Inflammatory macrophage (primary cell): ENCODE measurements around the gene ANKRD52.
"Not testable (repeated sequence)": the region's sequence is repeated elsewhere in the genome, so short reads cannot be mapped to it uniquely, and the experiment has no call there.

ENCODE experiments used
- DNase-seq, 2 donors: peaks; one replicate each; pipeline ENCODE4 v3.0.0-alpha.2; 2020 to 2022
- total RNA-seq, 18 experiments: gene quantifications; one replicate each; lab custom pipeline; 2026; ENCODE audit warnings: mixed read lengths in 6 of 18, inconsistent platforms in 2 of 18; lab: John Stamatoyannopoulos, UW

Gene ANKRD52
- total RNA-seq = 14.8 to 120 (median 36.2) reads per million in 18 experiments

DNA sequence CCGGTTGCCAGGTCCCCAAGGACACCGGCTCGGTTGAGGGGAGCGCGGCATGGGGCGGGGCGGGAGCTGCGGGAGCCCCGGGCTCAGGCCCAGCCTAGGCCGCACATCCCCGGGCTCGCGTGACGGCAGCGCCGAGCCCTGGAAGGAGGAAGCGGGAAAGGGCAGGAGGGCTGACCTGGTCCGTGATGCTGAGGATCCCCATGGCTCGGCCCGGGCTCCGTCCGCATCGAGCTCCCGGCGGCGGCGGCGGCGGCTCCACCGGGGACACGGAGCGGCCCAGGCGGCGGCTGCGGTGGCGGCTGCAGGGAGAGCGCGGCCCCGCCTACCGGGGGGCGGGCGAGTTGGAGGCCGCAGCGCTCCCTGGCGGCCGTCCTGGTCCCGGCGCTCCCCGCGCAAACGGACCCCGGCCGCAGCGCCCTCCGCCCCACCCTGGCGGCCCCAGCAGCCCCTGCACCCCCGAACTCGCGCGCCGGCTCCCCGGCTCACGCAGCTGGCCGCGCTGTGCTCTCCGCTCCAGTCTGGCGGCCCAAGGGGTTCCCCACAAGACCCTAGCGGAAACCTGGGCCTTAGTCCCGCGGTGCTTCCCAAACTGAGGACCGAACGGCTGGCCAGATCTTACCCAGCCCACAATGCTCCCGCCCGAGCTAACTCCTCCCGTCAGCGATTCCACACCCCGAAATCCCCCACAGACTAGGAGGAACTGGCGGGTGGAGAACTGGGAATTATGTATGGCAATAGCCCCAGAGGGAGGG lies at the start of gene ANKRD52:
TSS of gene ANKRD52 (minus strand) at position 317 of the 752 bp plus-strand sequence. CDS start at position 202, 115 bp downstream.
- peak; percentile 70 to 78 for DNase-seq

- DNase-seq = no peak
These were observed 49.2 kb upstream of the ANKRD52 start for GRCh38 chr12:56307221-56307965.

DNA sequence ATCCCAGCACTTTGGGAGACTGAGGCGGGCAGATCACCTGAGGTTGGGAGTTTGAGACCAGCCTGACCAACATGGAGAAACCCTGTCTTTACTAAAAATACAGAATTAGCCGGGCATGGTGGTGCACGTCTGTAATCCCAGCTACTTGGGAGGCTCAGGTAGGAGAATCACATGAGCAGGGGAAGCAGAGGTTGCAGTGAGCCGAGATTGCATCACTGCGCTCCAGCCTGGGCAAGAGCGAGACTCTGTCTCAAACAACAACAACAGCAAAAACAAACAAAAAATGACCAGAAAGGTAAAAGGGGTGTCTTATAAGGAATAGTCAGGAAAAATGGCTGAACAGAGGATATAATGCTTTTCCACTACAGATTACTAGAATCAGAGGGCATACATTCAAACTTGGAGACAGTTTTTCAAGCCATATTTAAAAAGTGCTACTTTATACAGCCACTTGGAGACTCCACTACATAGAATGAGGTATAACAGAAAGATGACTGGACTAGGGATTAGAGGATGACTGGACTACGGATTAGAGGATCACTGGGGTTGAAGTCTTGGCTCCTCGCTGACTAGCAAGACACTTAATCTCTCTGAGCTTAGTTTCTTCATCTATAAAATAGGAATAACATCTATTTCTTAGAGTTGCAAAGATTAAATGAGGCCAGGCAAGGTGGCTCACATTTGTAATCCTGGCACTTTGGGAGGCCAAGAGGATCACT lies 46.8 kb upstream of the ANKRD52 start:
- no peak for DNase-seq

DNA sequence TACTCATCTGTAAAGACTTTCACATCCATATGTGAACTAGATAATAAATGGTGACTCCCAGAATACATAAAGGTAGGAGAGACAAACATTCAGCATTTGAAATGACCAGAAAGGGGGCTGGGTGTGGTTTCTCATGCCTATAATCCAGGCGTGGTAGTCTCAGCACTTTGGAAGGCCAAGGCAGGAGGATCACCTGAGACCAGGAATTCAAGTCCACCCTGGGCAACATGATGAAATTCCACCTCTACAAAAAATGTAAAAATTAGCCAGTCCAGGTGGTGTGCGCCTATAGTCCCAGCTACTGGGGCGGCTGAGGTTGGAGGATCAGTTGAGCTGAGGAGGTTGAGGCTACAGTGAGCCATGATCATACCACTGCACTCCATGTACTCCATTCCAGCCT lies 46.1 kb upstream of the ANKRD52 start:
- no peak for DNase-seq

DNA sequence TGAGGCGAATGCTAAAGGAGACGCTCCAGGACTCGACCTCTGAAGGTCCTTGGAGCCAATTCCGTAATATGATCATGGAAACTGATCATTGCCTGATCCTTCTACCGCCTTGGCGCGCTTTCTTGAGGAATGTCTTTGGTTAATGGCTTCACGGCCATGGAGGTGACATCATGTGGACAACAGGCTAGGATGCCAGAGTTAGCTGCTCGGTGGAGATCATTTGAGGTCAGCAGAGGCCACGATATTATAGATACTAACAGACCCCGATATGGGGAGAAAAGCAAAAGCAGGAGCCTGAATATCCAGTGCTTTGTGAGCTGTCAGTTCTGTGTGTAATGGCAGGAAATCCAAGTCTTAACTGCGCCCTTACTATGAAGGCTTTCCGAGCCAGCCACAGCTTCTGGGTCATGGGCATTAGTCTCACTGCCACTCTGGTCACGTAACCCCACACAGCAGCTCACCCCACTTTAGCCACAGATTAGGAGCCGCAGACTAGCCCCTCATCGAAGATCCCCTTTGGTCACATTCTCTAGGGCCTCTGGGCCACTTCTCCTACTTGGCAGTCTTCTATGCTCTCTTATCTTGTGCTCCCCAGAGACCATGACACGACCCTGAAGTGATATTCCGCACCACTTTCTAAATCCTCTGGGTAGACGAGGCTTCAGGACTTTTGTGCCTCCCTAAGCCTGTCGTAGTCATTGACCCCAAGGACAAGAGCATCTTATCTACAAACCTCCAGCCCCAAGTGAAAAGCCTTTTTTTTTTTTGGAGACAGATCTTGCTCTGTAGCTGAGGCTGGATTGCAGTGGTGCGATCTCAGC lies 42.7 kb upstream of the ANKRD52 start:
- DNase-seq = no peak

DNA sequence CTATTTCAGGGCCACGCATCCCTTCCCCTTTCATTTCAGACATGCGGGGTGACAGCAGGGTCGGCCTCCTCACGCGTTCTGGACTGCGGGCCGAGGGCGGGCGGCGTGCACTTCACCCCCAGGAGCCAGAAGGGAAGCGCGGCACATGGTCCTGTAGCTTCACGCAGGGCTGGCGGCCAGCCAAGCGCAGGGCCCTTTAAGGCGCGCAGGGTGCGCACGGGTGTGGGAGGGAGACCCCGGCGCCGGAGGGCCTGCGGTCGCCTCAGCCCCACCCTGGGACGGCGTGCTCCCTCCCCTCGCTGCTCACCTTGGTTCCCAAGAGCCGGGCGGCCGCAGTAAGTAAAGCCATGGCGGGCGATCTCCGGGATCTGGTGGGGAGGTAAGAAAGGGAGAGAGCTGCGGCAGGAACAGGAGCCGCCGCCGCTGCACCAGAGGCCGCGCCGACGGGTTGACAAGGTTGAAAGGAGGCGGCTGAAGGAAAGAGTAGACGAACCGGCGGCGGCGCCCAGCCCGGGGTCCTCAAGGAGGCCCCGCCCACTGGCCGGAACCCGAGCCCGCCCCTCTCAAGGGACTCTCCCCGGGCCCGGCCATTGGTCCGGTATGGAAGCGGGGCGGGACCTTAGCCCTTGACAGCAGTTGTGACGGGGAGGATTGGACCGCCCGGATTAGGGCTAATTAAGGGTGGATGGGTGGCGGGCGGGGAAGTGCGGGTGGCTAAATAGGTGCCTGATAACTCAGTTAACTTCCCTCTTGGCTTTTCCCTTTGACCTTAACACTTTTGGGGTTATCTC lies 41.9 kb upstream of the ANKRD52 start, which contains the start of gene CS:
TSS of gene CS (minus strand) at position 478 of the 791 bp plus-strand sequence. CDS start at position 349, 129 bp downstream.
- DNase-seq = peak; percentile 99

- peak in 1 of 2 donors; percentile 32 for DNase-seq
These were observed 41.2 kb upstream of the ANKRD52 start for GRCh38 chr12:56299308-56299852.

DNA sequence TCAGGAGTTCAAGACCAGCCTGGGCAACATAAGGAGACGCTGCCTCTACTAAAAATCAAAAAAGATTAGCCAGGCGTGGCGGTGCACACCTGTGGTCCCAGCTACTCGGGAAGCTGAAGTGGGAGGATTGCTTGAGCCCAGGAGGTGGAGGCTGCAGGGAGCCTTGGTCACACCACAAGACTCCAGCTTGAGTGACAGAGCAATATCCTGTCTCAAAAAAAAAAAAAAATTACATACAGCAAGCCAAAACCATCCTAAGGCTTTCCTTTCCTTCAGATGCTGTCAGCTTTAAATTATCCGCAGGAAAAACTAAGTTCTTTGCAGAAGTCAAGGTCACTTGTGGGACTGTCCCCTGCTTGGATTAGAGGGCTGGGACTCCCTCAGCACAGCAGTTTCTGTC lies 40.6 kb upstream of the ANKRD52 start:
- DNase-seq = no peak

GRCh38 chr12:56297400-56297799 lies 39.2 kb upstream of the ANKRD52 start:
- no peak for DNase-seq

- DNase-seq = peak; percentile 21 to 70
These were observed 38.1 kb upstream of the ANKRD52 start for GRCh38 chr12:56296295-56296694.

- DNase-seq = no peak
These were observed 35.6 kb upstream of the ANKRD52 start for GRCh38 chr12:56293795-56294194.

DNA sequence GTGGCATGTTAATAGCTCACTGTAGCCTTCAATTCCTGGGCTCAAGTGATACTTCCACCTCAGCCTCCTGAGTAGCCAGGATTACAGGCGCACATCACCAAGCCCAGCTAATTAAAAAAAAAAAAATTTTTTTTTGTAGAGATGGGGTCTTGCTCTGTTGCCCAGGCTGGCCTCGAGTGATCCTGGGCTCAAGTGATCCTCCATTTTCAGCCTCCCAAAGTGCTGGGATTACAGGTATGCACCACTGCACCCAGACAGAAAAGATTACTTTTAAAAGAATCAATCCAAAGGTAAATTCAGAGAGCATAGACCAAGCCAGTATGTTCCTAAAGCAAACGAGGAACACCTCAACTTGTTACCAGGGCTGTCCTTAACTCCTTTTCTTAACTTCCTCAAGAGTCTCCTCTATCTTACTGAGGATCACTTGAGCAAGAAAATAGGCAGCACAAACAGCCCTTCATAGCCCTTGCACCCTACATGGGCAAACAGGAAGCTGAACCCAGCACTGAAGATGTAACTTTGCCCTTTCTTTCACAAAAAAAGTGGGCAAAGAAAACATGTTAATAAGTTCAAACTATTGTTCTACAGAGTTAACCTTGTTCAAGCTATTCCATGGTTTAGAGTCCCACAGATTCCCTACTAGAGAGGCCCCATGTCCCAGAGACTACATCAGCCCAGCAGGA lies 30.7 kb upstream of the ANKRD52 start:
- DNase-seq = peak; percentile 60 to 71

DNA sequence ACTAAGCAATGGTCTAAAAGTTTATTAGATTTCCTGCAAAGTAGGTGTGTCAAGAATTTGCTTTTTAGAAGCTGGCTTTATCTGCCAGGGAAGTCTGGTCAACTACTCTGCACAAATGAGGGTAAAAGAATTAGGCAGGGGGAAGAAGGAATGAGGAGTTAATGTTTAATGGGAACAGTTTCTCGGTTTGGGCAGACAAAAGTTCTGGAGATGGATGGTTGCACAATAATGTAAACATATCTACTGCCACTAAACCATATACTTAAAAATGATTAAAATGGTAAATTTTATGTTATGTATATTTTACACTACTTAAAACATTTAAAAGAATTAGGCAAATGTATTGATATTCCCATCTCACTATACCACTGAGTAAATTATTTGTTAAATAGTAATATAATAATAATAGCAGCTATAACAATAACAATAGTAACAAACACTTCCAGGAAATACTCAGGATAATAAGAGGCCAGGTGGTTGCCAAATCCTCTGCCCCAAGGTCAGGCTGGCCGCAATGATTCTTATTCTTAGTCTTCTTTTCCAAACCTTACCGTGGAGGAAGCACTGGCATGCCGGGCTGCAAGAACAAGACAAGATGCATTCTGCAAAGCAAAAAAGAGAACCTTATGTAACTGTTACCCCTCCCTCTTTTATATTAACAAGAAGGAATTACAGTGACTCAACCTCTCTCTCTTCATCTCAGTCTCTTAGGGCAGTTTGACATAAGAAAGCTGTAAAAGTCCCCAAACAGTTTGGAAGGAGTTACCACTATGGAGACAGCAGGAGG lies 28.1 kb upstream of the ANKRD52 start:
- no peak for DNase-seq

DNA sequence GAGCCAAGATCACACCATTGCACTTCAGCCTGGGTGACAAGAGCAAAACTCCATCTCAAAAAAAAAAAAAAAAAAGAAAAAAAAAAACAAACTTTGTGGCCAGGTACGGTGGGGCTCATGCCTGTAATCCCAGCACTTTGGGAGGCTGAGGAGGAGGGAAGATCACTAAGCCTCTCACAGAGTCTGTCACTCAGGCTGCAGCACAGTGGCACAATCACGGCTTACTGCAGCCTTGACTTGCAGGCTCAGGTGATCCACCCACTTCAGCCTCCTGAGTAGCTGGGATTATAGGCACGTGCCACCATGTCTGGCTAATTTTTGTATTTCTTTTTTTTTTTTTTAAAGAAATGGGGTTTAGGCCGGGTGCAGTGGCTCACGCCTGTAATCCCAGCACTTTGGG lies 26.1 kb upstream of the ANKRD52 start:
- not testable (repeated sequence) for DNase-seq

DNA sequence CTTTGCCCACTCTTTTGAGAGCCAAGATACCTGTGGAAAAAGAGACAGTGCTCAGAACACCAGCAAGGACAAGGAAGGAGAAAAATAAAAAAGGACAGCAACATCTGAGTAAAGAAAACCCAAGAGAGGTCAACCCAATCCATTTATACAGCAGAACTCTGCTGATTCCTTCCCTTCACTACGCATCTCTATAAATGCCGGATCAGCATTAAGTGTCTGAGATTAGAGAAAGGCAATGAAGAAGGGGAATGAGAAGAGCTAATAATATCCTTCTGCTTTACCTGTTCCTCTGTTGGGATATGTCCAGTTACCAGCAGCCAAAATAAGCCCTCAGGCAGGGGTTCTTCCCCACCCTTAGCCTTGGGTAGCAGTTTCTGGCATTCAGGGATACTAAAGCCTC lies 24.4 kb upstream of the ANKRD52 start:
- no peak for DNase-seq

DNA sequence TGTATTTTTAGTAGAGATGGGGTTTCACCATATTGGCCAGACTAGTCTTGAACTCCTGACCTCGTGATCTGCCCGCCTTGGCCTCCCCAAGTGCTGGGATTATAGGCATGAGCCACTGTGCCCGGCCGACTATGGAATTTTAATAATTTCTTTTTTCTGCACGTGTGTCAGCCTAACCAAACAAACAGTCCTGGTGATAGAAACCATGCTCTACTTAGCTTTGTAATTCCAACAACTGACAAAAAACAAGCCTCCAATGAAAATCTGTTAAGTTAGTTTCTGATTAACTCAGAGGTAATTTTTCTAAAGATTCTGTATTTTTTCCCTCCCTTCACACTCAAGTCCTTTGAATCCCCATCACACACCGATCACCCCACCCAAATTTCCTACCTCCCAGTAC lies 23.8 kb upstream of the ANKRD52 start:
- DNase-seq = no peak

GRCh38 chr12:56280849-56281248 lies 22.7 kb upstream of the ANKRD52 start:
- DNase-seq = peak in 1 of 2 donors; percentile 10

DNA sequence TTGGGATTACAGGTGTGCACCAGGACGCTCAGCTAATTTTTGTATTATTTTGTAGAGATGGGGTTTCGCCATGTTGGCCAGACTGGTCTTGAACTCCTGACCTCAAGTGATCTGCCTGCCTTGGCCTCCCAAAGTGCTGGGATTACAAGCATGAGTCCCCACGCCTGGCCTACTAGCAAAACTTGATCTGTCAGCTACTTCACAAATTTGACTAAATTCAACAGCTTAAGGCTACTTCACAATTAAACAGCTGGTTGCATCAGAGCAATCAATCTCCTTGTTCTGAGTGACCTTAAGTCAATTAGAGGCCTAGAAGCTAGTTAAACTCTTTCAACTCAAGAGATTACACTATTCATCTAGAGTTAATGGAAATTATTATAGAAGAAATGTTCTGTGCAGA lies 20.7 kb upstream of the ANKRD52 start:
- DNase-seq = no peak

- no peak for DNase-seq
These were observed 16.1 kb upstream of the ANKRD52 start for GRCh38 chr12:56274299-56274698.

- not testable (repeated sequence) for DNase-seq
These were observed 14.3 kb upstream of the ANKRD52 start for GRCh38 chr12:56272468-56272867.
